Ureter (tissue), 1 donor: ENCODE results near the gene SHISAL2B. TPM values are rescaled to one million over a fixed set of nuclear protein-coding genes. Genes with fewer than 3 reads are reported as not detected.
"Not testable (repeated sequence)": the region's sequence is repeated elsewhere in the genome, so short reads cannot be mapped to it uniquely, and the experiment has no call there.

Source experiments
- DNase-seq: peaks from one replicate; pipeline ENCODE4 v3.0.0-alpha.2; 2020; ENCODE audit warnings: low spot score
- total RNA-seq: library from RNA; stranded (reverse); gene quantifications from one replicate; pipeline ENCODE4 v1.2.4, GENCODE V29; 2023
- donor health status: DM: yes; HTN: yes; CAD: no.

SHISAL2B gene
- total RNA-seq, 1 donor from 2014 or later = not detected

DNA sequence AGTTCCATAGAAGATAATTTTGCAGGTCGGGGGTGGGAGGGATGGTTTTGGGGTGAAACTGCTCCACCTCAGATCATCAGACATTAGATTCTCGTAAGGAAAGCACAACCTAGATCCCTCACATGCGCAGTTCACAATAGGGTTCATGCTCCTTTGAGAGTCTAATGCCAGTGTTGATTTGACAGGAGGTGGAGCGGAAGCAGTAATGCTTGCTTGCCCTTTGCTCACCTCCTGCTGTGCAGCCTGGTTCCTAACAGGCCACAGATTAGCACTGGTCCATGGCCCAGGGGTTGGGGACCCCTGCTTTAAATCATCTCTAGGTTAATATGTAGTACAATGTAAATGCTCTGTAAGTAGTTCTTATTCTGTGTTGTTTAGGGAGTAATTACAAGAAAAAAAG lies 10.5 kb downstream of the SHISAL2B start:
- no peak for DNase-seq

DNA sequence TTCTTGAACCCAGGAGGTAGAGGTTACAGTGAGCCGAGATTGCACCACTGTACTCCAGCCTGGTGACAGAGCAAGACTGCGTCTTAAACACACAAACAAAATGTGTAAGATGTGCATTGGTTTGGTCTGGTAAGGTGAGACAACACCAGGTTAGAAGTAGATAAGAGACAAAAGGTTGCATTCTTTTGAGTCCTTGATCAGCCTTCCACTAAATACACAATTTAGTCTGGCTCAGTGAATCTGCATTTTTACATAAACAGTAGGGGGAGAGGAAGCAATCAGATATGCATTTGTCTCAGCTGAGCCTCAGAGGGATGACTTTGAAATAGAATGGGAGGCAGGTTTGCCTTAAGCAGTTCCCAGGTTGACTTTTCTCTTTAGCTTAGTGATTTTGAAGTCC lies 15.8 kb downstream of the SHISAL2B start:
- DNase-seq = not testable (repeated sequence)

DNA sequence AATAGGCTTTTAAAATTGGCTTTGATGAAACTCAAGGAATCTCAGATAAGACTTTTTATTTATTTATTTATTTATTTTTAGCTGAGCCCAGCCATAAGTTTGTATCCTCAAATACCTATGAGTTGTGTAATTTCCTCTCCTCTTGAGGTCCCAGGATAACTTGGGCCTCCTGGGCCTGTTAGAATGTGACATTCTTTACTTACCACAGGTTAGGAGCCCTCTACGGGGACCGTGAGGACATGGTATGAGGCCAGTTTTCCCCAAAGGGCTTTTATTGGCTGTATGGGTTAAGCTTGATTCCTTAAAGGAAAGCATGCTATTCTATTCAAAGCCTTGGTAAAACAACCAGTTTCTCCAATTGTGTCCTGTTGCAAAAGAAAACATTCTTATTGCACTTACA lies 16.9 kb downstream of the SHISAL2B start:
- DNase-seq = no peak

DNA sequence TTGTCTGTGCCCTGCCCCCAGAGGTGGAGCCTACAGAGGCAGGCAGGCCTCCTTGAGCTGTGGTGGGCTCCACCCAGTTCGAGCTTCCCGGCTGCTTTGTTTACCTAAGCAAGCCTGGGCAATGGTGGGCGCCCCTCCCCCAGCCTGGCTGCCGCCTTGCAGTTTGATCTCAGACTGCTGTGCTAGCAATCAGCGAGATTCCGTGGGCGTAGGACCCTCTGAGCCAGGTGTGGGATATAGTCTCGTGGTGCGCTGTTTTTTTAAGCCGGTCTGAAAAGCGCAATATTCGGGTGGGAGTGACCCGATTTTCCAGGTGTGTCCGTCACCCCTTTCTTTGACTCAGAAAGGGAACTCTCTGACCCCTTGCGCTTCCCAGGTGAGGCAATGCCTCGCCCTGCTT lies 24.2 kb downstream of the SHISAL2B start:
- not testable (repeated sequence) for DNase-seq

DNA sequence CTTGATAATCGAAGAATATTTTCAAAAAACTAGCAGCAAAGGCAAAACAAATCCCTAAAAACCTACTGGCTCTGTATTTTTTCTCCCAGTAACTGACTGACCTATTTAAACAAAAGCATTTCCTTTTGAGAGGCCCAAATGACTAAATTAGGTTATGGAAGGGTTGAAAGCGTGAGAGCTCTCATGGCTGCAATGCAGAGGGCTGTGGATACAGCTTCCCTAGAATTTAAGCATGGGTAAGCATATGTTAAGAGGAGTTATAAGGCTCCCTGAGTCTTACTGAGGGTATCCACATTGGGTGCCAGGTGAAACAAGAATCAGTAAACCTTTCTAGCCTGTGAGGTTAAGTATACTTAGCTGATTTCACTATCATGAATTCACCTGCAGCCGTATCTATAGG lies 32.3 kb downstream of the SHISAL2B start:
- no peak for DNase-seq

DNA sequence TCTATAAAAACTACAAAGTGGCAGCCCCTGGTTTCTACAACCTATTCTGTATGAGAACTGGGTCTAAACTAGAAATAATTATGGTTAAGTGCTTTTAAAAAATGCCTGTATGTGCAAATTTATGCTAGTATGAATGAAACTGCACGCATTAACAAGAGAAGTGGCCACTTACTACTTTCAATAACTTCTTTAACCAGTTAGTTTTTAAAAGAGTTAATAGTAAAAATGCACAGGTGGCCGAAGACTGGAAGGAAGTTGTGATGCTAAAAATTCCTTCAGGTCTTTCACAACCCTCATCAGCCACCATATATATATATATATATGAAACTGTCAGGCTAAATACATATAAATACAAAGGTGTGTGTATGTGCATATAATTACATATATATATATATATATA lies 36.8 kb downstream of the SHISAL2B start:
- DNase-seq = no peak

DNA sequence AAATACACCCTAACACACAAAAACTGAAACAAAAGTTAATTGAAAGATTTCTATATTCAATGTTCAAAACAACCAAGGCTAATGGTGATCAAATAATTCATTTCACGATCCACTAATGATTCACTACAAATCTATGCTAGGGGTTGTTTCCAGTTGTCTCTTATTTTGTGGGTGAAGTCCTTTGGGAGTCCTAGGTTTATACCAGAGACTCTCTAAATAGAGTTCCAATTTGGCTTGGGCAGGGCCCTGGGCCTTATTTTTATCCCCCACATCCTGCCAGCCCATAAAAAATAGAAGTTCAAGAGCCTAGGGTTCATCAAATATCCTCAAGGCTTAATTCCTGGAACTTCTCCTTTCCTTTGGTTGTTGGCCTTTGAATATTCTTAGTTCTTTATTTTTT lies 52.1 kb downstream of the SHISAL2B start:
- DNase-seq = no peak

DNA sequence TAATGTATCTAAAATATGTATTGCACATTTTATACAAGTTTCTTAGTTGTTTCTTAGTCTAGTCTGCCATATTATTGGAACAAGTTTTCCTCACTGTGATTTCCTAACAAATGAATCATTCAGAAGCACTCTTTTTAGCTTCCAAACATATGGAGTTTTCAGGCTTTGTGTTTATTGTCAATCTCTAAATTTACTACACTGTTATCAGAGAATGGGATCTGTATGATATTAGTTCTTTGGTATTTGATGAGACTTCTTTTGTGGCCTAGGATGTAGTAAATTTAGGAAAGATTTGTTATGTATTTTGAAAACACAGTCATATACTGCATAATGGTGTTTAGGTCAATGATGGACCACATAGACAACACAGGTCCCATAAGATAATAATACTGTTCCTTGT lies 52.5 kb downstream of the SHISAL2B start:
- no peak for DNase-seq

DNA sequence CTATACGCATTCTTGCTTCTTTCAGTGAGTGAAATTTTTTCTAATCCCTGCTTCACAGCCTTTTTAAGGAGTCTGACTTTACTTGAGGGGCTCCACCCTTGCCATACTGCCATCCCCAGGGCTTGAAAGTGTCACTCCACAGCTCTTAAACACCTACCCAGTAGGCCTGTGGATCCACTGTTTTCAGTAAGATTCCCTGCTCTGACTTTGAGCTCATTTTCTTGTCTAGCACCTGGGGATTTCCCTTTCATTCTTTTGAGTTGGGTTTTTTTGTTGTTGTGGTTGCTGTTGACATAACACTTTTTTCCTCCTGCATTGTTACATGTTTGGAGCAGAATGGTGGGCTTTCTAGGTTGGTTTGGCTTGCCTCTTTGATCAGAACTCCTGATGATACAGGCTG lies 54.6 kb downstream of the SHISAL2B start:
- no peak for DNase-seq

DNA sequence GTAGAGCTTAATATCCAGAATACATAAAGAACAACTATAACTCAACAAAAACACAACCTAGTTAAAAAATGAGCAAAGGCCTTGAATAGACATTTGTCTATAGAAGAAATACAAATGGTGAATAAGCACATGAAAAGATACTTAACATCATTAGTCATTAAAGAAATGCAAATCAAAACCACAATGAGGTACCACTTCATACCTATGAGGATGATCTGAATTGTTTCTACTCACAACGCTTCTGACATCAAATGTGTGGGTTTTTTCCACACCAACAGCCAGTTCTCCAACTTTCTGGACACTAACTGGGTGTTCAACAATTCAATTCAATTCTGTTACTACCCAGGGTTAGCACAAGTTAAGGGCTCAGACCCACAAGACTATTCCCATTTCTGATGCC lies 56.1 kb downstream of the SHISAL2B start:
- no peak for DNase-seq

DNA sequence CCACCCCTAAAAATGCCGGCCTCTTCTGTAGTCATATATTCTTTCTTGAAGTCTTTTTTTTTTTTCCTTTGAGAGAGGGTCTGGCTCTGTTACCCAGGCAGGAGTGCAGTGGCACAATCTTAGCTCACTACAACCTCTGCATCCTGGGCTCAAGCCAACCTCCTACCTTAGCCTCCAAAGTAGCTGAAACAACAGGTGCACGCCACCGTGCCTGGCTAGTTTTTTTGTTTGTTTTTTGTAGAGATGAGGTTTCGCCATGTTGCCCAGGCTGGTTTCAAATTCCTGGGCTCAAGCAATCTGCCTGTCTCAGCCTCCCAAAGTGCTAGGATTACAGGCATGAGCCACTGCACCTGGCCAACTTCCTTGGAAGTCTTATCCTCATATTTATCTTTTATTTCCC lies 59.1 kb downstream of the SHISAL2B start:
- DNase-seq = no peak

DNA sequence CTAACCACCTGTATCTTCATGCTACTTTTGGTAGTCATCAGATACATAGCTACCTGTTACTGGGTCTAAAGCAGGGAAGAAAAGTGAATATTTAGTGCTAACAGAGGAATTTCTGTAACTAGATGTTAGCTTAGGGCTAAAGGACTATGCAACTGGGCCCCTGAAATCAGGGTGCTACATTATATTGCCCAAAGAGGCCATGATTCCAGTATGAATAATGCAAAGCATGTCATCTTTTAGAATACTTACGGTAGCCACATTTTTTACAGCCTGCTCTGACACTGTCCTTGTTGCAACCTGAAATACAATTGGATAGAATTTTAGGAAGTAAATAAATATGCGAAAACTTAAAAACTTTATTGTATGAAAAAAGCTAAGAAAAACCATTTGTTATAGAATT lies 63.8 kb downstream of the SHISAL2B start:
- DNase-seq = no peak

DNA sequence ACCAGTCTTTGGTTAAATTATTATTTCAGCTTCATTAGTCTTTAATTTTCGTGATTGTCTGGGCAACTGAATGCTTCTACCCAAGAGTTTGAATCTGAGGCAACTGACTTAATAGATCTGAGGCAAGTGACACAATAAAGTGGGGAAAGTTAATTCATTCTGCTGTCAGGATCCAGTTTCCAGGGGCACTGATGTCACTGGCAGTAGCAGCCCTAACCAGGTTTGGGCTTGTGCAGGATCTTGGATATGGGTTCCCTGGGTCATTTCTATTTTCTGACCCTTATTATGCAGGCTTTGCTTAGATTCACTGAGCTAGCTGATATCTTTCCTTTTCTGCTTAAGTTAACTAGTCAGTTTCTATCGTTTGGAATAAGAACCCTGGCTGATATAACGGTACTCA lies 68.6 kb downstream of the SHISAL2B start:
- DNase-seq = no peak

DNA sequence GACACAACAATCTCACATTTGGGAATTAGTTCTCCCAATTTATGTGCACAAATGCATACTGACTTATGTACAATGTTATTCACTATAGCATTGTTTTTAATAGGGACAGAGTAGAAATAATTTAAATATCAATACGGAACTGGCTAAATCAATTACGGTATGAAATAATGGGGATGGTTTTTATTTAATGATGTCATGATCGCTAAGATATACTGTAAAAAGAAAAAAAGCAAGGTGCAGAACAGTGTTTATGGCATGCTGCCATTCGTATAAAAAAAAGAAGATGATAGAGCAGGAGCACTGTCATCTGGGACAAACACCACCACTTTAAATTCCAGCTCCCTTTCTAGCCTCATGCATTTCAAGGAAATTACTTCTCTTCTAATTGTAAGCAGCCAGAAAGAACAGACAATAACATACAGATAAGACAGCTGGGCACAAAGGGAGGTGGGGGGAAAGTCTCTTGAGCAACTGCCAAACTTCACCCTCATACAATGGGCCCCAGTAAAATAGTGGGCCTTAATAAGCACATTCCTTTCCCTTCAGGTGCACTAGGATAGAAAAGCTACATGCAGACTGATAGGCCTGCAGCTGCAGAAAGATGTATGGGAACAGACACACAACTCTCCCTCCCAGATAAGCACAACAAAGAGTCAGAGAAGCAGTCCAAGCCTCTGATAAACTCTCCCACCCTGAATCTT lies 69.8 kb downstream of the SHISAL2B start:
- DNase-seq = no peak

DNA sequence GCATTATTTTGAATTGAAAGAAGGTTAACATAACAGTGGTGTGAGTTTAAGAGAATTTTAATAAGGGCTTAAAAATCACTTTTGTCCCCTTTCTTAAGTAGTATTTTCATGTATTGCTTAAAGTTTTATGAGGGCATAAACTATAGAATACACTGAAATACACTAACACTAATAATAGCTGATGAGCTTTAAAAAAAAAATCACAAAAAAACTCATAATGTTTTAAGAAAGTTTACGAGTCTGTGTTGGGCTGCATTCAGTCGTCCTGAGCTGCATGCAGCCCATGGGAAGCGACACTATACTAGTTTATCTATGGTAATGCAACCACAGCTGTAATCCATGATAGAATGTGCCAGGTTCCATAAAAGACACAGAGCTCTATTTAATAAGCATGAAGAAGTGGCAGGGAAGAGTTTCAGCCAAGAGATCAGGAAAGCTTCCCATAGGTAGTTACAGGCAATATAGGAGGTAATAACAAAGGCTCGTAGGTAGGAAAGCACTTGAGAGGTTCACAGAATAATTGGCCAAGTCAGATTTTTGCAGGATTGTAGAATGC lies 73.7 kb downstream of the SHISAL2B start:
- no peak for DNase-seq

DNA sequence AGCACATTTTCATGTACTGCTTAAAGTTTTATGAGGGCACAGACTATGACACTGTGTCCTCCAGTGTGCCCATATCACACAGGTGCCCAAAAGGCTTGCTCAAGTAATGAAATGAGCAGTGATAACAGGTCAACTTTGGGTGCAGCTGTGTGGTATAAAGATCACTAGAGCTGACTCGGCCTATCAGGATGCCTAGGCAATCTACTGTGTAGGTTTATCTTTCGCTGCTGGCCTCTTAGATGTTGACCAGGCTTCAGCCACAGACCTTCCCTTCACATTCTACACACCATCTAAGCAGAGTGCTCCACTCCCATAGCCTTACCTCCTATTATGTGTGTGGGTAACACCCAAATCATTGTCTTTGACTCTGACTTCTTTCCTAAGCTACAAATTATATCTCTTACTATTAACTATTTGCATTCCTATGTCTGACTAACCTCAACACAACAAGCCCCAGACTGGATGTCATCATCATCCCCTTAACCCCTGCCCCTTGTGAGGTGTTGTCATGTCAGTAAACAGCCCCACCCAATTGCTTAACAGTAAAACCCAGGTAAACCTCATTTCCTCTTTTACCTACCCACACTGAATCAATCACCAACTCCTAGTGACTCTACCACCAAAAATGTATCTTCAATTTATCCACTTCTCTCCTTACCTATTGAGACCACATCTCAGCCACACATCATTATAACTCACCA lies 75.7 kb downstream of the SHISAL2B start:
- no peak for DNase-seq

DNA sequence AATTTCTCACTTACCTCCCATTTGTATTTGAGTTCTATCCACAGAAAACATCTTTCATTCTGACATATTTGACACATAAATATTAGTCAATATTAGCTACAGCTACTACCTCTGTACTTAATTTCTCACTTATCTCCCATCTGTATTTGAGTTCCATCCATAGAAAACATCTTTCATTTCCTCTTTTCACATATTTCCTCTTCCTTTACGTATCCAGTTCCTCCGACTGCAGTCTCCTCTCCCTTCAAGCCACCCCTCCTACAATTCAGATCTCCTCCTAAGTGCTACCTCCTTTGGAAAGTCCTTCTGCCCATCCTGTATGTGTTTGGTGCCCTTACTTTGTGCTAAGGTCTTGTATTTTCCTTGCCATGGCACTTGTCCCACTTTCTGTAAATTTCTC lies 76.6 kb downstream of the SHISAL2B start:
- DNase-seq = no peak

Other genes starting within 250 kb of the SHISAL2B start
- 7.5 TPM for gene RGS7BP, start 184.5 kb upstream of the SHISAL2B start, total RNA-seq
- 14.8 TPM for gene SREK1IP1, start 78.2 kb downstream of the SHISAL2B start, total RNA-seq
- gene CWC27, start 78.4 kb downstream of the SHISAL2B start, total RNA-seq = 22.8 TPM